Mesendoderm (in vitro differentiated cells): ENCODE measurements around the gene EXD3.

ENCODE experiments used
- DNase-seq: peaks from one replicate; pipeline ENCODE4 v3.0.0; 2013
- H2AK5ac ChIP-seq: 2 replicates; pipeline ENCODE4 v1.6.1; 2013; ENCODE audit warnings: low read length, inconsistent platforms
- H2BK120ac ChIP-seq: 2 replicates; pipeline ENCODE4 v1.6.1; 2013; ENCODE audit warnings: low read depth, mild to moderate bottlenecking, low read length, moderate library complexity, mixed read lengths
- H2BK15ac ChIP-seq: replicated peaks from 2 replicates; pipeline ENCODE4 v1.6.1; 2013; ENCODE audit warnings: low read depth, mild to moderate bottlenecking, moderate library complexity
- H2BK5ac ChIP-seq: 2 replicates; pipeline ENCODE4 v1.6.1; 2013; ENCODE audit warnings: low read length, inconsistent platforms
- H3K18ac ChIP-seq: 2 replicates; pipeline ENCODE4 v1.6.1; 2013; ENCODE audit warnings: mild to moderate bottlenecking, low read length, mixed read lengths
- H3K23ac ChIP-seq: one replicate; pipeline ENCODE4 v1.6.1; 2013; ENCODE audit warnings: low read length
- H3K27ac ChIP-seq: 2 replicates; pipeline ENCODE4 v1.5.1; 2013; ENCODE audit warnings: low read depth, mild to moderate bottlenecking, inconsistent platforms, low read length, moderate library complexity
- H3K27me3 ChIP-seq: 2 replicates; pipeline ENCODE4 v1.6.1; 2013; ENCODE audit warnings: low read length, control low read depth, mild to moderate bottlenecking, inconsistent platforms; ENCODE audit not compliant: insufficient read depth, poor library complexity
- H3K36me3 ChIP-seq: 2 replicates; pipeline ENCODE4 v1.6.1; 2013; ENCODE audit warnings: low read length, inconsistent platforms; ENCODE audit not compliant: control insufficient read depth, insufficient read depth
- H3K4ac ChIP-seq: one replicate; pipeline ENCODE4 v1.6.1; 2013; ENCODE audit warnings: low read depth, mild to moderate bottlenecking, low read length, moderate library complexity
- H3K4me1 ChIP-seq: 2 replicates; pipeline ENCODE4 v1.6.1; 2013; ENCODE audit warnings: low read depth, low read length, inconsistent platforms; ENCODE audit not compliant: control insufficient read depth
- H3K4me2 ChIP-seq: 2 replicates; pipeline ENCODE4 v1.6.1; 2013; ENCODE audit warnings: low read length
- H3K4me3 ChIP-seq: 2 replicates; pipeline ENCODE4 v1.5.1; 2013; ENCODE audit warnings: mild to moderate bottlenecking, low read length
- H3K56ac ChIP-seq: one replicate; pipeline ENCODE4 v1.6.1; 2013; ENCODE audit warnings: low read length
- H3K79me1 ChIP-seq: 2 replicates; pipeline ENCODE4 v1.6.1; 2013; ENCODE audit warnings: low read length, inconsistent platforms
- H3K79me2 ChIP-seq: 2 replicates; pipeline ENCODE4 v1.6.1; 2013; ENCODE audit warnings: mild to moderate bottlenecking, low read length; ENCODE audit not compliant: control insufficient read depth, insufficient read depth
- H3K9ac ChIP-seq: 2 replicates; pipeline ENCODE4 v1.6.1; 2013; ENCODE audit warnings: low read length, inconsistent platforms
- H4K5ac ChIP-seq: one replicate; pipeline ENCODE4 v1.6.1; 2013; ENCODE audit warnings: low read length
- H4K8ac ChIP-seq: one replicate; pipeline ENCODE4 v1.6.1; 2013; ENCODE audit warnings: low read depth, mild to moderate bottlenecking, control low read depth, low read length, moderate library complexity
- WGBS: extraction: QIAGEN DNeasy Blood & Tissue Kit; methylation state at CpG from one replicate; pipeline ENCODE4 v1.1.7; 2013; ENCODE audit warnings: low lambda C conversion rate, missing lambda C conversion rate; ENCODE audit not compliant: insufficient coverage; ENCODE audit errors: extremely low coverage; 5-methylcytosine and 5-hydroxymethylcytosine counted together

EXD3 gene

GRCh38 chr9:137394866-137395665 is 27.9 kb downstream of the EXD3 start:
- Histone ChIP-seq H3K4ac (no peak overlapping the region), H4K5ac (no peak overlapping the region), H3K27me3 (no peaks in the 10 kb centered on the region), H3K27ac (no peak overlapping the region), H3K18ac (no peak overlapping the region), H3K36me3 (no peaks in the 10 kb centered on the region), H3K4me1 (no peaks in the 10 kb centered on the region), H3K79me1 (no peaks in the 10 kb centered on the region), H3K9ac (no peak overlapping the region), H4K8ac (no peak overlapping the region), H3K4me2 (no peak overlapping the region), H2BK5ac (no peak overlapping the region), H3K23ac (no peak overlapping the region), H2BK15ac (no peak overlapping the region), H2AK5ac (no peak overlapping the region), H3K4me3 (no peak overlapping the region), H3K79me2 (no peaks in the 10 kb centered on the region), H2BK120ac (no peak overlapping the region), H3K56ac (no peak overlapping the region)
- DNase-seq: no peak
- no CpG with 5 or more reads among the region's 36 CpGs for WGBS

GRCh38 chr9:137393176-137394150 is 29.5 kb downstream of the EXD3 start:
- no peak overlapping the region for H3K4me3 ChIP-seq
- H3K23ac ChIP-seq: no peak overlapping the region
- no peak overlapping the region for H3K27ac ChIP-seq
- H3K18ac ChIP-seq: no peak overlapping the region
- H3K4ac ChIP-seq: no peak overlapping the region
- DNase-seq: no peak
- no peak overlapping the region for H4K5ac ChIP-seq
- H3K4me2 ChIP-seq: no peak overlapping the region
- H2AK5ac ChIP-seq: no peak overlapping the region
- H2BK120ac ChIP-seq: no peak overlapping the region
- H3K36me3 ChIP-seq: no peaks in the 10 kb centered on the region
- no CpG with 5 or more reads among the region's 28 CpGs for WGBS
- no peaks in the 10 kb centered on the region for H3K27me3 ChIP-seq
- no peak overlapping the region for H2BK15ac ChIP-seq
- no peaks in the 10 kb centered on the region for H3K4me1 ChIP-seq
- no peaks in the 10 kb centered on the region for H3K79me2 ChIP-seq
- H3K56ac ChIP-seq: no peak overlapping the region
- H2BK5ac ChIP-seq: no peak overlapping the region
- H3K9ac ChIP-seq: no peak overlapping the region
- H3K79me1 ChIP-seq: no peaks in the 10 kb centered on the region
- no peak overlapping the region for H4K8ac ChIP-seq

- Histone ChIP-seq H3K27me3 (no peaks in the 10 kb centered on the region), H3K79me1 (no peaks in the 10 kb centered on the region), H4K5ac (no peak overlapping the region), H2BK120ac (no peak overlapping the region), H2AK5ac (no peak overlapping the region), H3K18ac (no peak overlapping the region), H3K23ac (no peak overlapping the region), H2BK15ac (no peak overlapping the region), H4K8ac (no peak overlapping the region), H3K4me3 (no peak overlapping the region), H3K4me2 (no peak overlapping the region), H3K4ac (no peak overlapping the region), H3K27ac (no peak overlapping the region), H3K4me1 (no peaks in the 10 kb centered on the region), H3K79me2 (no peaks in the 10 kb centered on the region), H2BK5ac (no peak overlapping the region), H3K9ac (no peak overlapping the region), H3K56ac (no peak overlapping the region), H3K36me3 (no peaks in the 10 kb centered on the region)
- DNase-seq: no peak
- no CpG with 5 or more reads among the region's 23 CpGs for WGBS
Observed at GRCh38 chr9:137392232-137393007, 30.5 kb downstream of the EXD3 start.

- no CpG with 5 or more reads among the region's 22 CpGs for WGBS
Observed at GRCh38 chr9:137391411-137391754, 31.6 kb downstream of the EXD3 start.

GRCh38 chr9:137390553-137391410 is 32.2 kb downstream of the EXD3 start:
- no CpG with 5 or more reads among the region's 42 CpGs for whole genome bisulfite sequencing
- Histone ChIP-seq H3K79me1 (no peaks in the 10 kb centered on the region), H3K4ac (no peak overlapping the region), H3K4me2 (no peak overlapping the region), H3K4me1 (no peaks in the 10 kb centered on the region), H4K5ac (no peak overlapping the region), H2AK5ac (no peak overlapping the region), H3K56ac (no peak overlapping the region), H3K4me3 (no peak overlapping the region), H3K27me3 (no peaks in the 10 kb centered on the region), H3K36me3 (no peaks in the 10 kb centered on the region), H4K8ac (no peak overlapping the region), H3K9ac (no peak overlapping the region), H2BK15ac (no peak overlapping the region), H2BK5ac (no peak overlapping the region), H3K27ac (no peak overlapping the region), H3K79me2 (no peaks in the 10 kb centered on the region), H2BK120ac (no peak overlapping the region), H3K18ac (no peak overlapping the region), H3K23ac (no peak overlapping the region)
- no peak for DNase-seq

More at GRCh38 chr9:137391411-137391754, 31.6 kb downstream of the EXD3 start:
- no peaks in the 10 kb centered on the region for H3K27me3 ChIP-seq
- no peak overlapping the region for H3K27ac ChIP-seq
- H3K56ac ChIP-seq: no peak overlapping the region
- no peak overlapping the region for H4K8ac ChIP-seq
- no peak overlapping the region for H2BK120ac ChIP-seq
- H3K4ac ChIP-seq: no peak overlapping the region
- no peak for DNase-seq
- no peaks in the 10 kb centered on the region for H3K79me2 ChIP-seq
- H3K79me1 ChIP-seq: no peaks in the 10 kb centered on the region
- no peak overlapping the region for H4K5ac ChIP-seq
- no peak overlapping the region for H2BK5ac ChIP-seq
- H3K18ac ChIP-seq: no peak overlapping the region
- H3K4me1 ChIP-seq: no peaks in the 10 kb centered on the region
- H2BK15ac ChIP-seq: no peak overlapping the region
- H3K36me3 ChIP-seq: no peaks in the 10 kb centered on the region
- no peak overlapping the region for H3K4me2 ChIP-seq
- no peak overlapping the region for H3K9ac ChIP-seq
- H3K4me3 ChIP-seq: no peak overlapping the region
- H2AK5ac ChIP-seq: no peak overlapping the region
- H3K23ac ChIP-seq: no peak overlapping the region
